GM12801 (cell line): ENCODE results near the gene IRF7.

Experiments
- TF ChIP-seq, protein P1 (sequence below): IDR thresholded peaks from one replicate; pipeline ENCODE4 v1.5.1; 2011; ENCODE audit warnings: control low read depth; ENCODE audit not compliant: insufficient read length; ENCODE audit errors: extremely low read depth

IRF7 gene

GRCh38 chr11:595400-595799 is 20.4 kb downstream of the IRF7 start:
- TF ChIP-seq, protein P1, sequence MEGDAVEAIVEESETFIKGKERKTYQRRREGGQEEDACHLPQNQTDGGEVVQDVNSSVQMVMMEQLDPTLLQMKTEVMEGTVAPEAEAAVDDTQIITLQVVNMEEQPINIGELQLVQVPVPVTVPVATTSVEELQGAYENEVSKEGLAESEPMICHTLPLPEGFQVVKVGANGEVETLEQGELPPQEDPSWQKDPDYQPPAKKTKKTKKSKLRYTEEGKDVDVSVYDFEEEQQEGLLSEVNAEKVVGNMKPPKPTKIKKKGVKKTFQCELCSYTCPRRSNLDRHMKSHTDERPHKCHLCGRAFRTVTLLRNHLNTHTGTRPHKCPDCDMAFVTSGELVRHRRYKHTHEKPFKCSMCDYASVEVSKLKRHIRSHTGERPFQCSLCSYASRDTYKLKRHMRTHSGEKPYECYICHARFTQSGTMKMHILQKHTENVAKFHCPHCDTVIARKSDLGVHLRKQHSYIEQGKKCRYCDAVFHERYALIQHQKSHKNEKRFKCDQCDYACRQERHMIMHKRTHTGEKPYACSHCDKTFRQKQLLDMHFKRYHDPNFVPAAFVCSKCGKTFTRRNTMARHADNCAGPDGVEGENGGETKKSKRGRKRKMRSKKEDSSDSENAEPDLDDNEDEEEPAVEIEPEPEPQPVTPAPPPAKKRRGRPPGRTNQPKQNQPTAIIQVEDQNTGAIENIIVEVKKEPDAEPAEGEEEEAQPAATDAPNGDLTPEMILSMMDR = no peak

DNA sequence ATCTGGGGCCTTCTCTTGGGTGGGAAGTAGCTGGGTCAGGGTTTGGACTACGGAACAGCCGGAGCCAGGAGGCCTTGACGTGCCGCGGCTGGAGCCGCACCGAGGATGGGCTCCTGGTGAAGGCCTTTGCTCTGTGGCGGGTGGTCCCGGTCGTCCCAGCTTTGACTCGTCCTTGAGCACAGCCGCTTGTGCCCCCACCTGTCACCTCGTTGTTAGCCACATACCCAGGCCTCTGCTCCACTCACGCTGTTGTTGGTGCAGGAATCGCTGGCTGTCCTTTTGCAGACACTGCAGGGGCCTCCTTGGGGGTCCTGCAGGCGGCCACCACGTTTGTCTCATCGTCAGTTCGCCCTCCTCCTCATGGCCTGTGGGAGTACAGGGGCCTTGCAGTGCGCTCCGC is 22.4 kb downstream of the IRF7 start:
- TF ChIP-seq, protein P1 = no peak

- TF ChIP-seq, protein P1 = no peak
Observed at GRCh38 chr11:592918-593317, 22.8 kb downstream of the IRF7 start.

- TF ChIP-seq, protein P1 = no peak
Observed at GRCh38 chr11:592501-592900, 23.2 kb downstream of the IRF7 start.

DNA sequence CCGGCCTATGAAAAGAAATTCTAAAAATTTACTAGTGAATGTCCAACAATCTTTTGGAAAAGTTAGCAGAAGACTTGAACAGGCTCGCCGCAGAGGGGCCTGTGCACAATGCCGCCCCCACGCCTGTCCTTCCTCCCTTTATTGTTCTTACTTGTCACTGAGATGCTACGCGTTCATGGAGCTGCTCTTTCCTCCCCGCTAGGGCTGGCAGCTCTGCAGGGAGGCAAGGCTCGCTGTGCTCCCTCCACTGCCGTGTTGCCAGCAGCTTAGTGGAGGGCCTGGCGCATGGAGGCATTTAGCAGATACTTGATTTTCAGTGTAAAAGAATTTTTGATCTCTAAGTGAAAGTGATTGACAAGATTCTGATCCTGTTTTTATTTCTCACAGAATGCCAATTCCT is 24.8 kb downstream of the IRF7 start:
- TF ChIP-seq, protein P1 = no peak

DNA sequence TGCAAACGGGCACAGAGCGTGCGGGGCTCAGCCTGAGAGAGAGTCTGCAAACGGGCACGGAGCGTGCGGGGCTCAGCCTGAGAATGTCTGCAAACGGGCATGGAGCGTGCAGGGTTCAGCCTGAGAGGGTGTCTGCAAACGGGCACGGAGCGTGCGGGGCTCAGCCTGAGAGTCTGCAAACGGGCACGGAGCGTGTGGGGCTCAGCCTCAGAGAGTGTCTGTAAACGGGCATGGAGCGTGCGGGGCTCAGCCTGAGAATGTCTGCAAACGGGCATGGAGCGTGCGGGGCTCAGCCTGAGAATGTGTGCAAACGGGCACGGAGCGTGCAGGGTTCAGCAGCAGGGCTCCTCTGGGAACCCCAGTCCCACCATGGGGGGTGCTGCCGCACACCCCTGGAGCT is 26.0 kb downstream of the IRF7 start:
- TF ChIP-seq, protein P1 = no peak

- TF ChIP-seq, protein P1 = no peak
Observed at GRCh38 chr11:587978-588380, 27.8 kb downstream of the IRF7 start.

DNA sequence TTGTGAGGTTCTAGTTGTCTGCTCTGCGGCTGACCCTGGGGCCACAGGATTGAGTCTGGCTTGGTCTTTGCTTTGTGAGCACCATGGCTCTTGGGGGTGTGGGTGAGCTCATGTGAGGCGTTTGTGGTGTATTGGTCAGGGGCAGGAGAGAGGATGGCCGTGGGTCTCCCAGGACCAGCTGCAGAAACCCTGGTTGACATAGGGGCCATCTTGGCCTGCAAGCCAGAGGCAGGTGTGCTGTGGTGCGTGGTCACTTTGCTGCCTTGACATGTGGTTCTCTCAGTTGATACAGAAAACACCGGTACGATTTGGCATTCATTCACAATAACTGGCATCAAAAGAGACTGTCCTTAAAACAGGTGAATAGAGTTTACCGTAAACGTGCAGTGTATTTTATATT is 28.2 kb downstream of the IRF7 start:
- TF ChIP-seq, protein P1 = no peak
